Aortic smooth muscle cell (primary cell): ENCODE measurements around the gene MYOG. TPM values are rescaled to one million over a fixed set of nuclear protein-coding genes. Genes with fewer than 3 reads are reported as not detected.

Experiments used
- total RNA-seq: library from RNA; depleted of rRNA; stranded (reverse); fragments of >200 nt; gene quantifications from 2 replicates; pipeline ENCODE4 v1.2.3, GENCODE V29; 2014

The MYOG gene
- total RNA-seq: not detected in 2 replicates

GRCh38 chr1:203085528-203086406 is at the start of gene MYOG:
MYOG (minus strand) TSS chr1:203086012; CDS start chr1:203085961, 51 bp downstream.

GRCh38 chr1:203127666-203128430 is 42.0 kb upstream of the MYOG start, which contains the start of gene ADORA1:
ADORA1 (plus strand) TSS chr1:203127726; CDS start chr1:203128842, 1,116 bp downstream.

Other genes starting within 250 kb of the MYOG start
- 7.0 and 9.0 TPM in 2 replicates for gene RABIF, start 196.9 kb downstream of the MYOG start, total RNA-seq
- gene KLHL12, start 158.8 kb downstream of the MYOG start, total RNA-seq: 33.4 and 33.8 TPM in 2 replicates
- gene ADIPOR1, start 127.7 kb downstream of the MYOG start, total RNA-seq: 145 and 163 TPM in 2 replicates
- 50.6 and 52.1 TPM in 2 replicates for gene CYB5R1, start 118.8 kb downstream of the MYOG start, total RNA-seq
- gene TMEM183A, start 78.6 kb downstream of the MYOG start, total RNA-seq: 63.8 and 71.7 TPM in 2 replicates
- 0.26 and 0.50 TPM in 2 replicates for gene PPFIA4, start 59.5 kb downstream of the MYOG start, total RNA-seq
- 0.26 TPM in 1 of 2 replicates, not detected in the other for gene ADORA1, start 41.7 kb upstream of the MYOG start, total RNA-seq
- 0.06 TPM in 1 of 2 replicates, not detected in the other for gene MYBPH, start 89.8 kb upstream of the MYOG start, total RNA-seq
- gene CHI3L1, start 100.7 kb upstream of the MYOG start, total RNA-seq: 0.06 and 0.13 TPM in 2 replicates
- not detected in 2 replicates for gene CHIT1, start 143.7 kb upstream of the MYOG start, total RNA-seq
- 8.3 and 13.0 TPM in 2 replicates for gene BTG2, start 219.5 kb upstream of the MYOG start, total RNA-seq